Glomerular visceral epithelial cell (primary cell): ENCODE results near the gene MMP2.

Experiments
- DNase-seq: peaks from one replicate; pipeline ENCODE4 v3.0.0-alpha.2; 2016; ENCODE audit errors: extremely low spot score

Gene MMP2

GRCh38 chr16:55513616-55514015 is 34.6 kb downstream of the MMP2 start:
- DNase-seq, result no peak

- DNase-seq, result peak; percentile 47
Observed at GRCh38 chr16:55515111-55515510, 36.1 kb downstream of the MMP2 start.

- DNase-seq, result no peak
Observed at GRCh38 chr16:55521792-55522191, 42.8 kb downstream of the MMP2 start.

GRCh38 chr16:55526441-55526840 is 47.4 kb downstream of the MMP2 start:
- DNase-seq, result no peak

GRCh38 chr16:55527885-55528284 is 48.9 kb downstream of the MMP2 start:
- DNase-seq, result no peak

GRCh38 chr16:55529018-55529417 is 50.0 kb downstream of the MMP2 start:
- no peak for DNase-seq

- DNase-seq, result no peak
Observed at GRCh38 chr16:55530316-55530856, 51.4 kb downstream of the MMP2 start.

GRCh38 chr16:55532227-55532626 is 53.2 kb downstream of the MMP2 start:
- DNase-seq, result no peak

- no peak for DNase-seq
Observed at GRCh38 chr16:55534756-55535155, 55.8 kb downstream of the MMP2 start.

GRCh38 chr16:55539049-55539448 is 60.1 kb downstream of the MMP2 start:
- no peak for DNase-seq

- no peak for DNase-seq
Observed at GRCh38 chr16:55539488-55539887, 60.5 kb downstream of the MMP2 start.

- no peak for DNase-seq
Observed at GRCh38 chr16:55540221-55540620, 61.2 kb downstream of the MMP2 start.

- peak; percentile 37 for DNase-seq
Observed at GRCh38 chr16:55542459-55543082, 63.6 kb downstream of the MMP2 start.

GRCh38 chr16:55543472-55543871 is 64.5 kb downstream of the MMP2 start:
- DNase-seq, result peak; percentile 33

GRCh38 chr16:55552621-55553020 is 73.6 kb downstream of the MMP2 start:
- peak; percentile 24 for DNase-seq

GRCh38 chr16:55555436-55555835 is 76.4 kb downstream of the MMP2 start:
- no peak for DNase-seq
